ENCODE results near the gene ST3GAL2.

Gene ST3GAL2

GRCh38 chr16:70433458-70434103, 5.3 kb downstream of the ST3GAL2 start:
- Histone ChIP-seq H3K9me3 (ENCODE audit: insufficient read depth, low read length, severe bottlenecking) (no peaks in the 10 kb centered on the region), H3K27ac (ENCODE audit: low read length) (no peak overlapping the region), H4K20me1 (ENCODE audit: insufficient read depth, low read length) (peaks cover 24% of the 10 kb centered on the region; the same call in 1 of the 2 replicates), H3K79me2 (ENCODE audit: insufficient read depth, low read length) (peaks cover 84% of the 10 kb centered on the region), H3K4me3 (ENCODE audit: low read depth in 1 of 2, low read length in 2 of 2) (no peak overlapping the region), H3K4me2 (ENCODE audit: insufficient read depth, low read length) (no peak overlapping the region), H2AFZ (ENCODE audit: low read depth, low read length) (no peak overlapping the region), H3K27me3 (ENCODE audit: insufficient read depth, low read length, poor library complexity) (no peaks in the 10 kb centered on the region), H3K9ac (ENCODE audit: low read depth, low read length) (no peak overlapping the region), H3K36me3 (ENCODE audit: insufficient read depth, low read length) (peaks cover 13% of the 10 kb centered on the region), H3K4me1 (ENCODE audit: insufficient read depth, low read length) (peaks cover 43% of the 10 kb centered on the region)
- TF ChIP-seq CTCF (IDR thresholded peaks at IDR 0.05; ENCODE audit: borderline replicate concordance, extremely low read depth, low read length, poor library complexity, severe bottlenecking) (no peak), EZH2 (IDR thresholded peaks at IDR 0.05; ENCODE audit: borderline replicate concordance, low read depth, low read length, severe bottlenecking) (no peak)
- ATAC-seq (ENCODE audit: insufficient read depth, low read depth) (no peak), DNase-seq (no peak)

- peaks cover 84% of the 10 kb centered on the region for H3K79me2 ChIP-seq (ENCODE audit: insufficient read depth, low read length)
- H3K4me1 ChIP-seq (ENCODE audit: insufficient read depth, low read length) = peaks cover 38% of the 10 kb centered on the region
- H3K9me3 ChIP-seq (ENCODE audit: insufficient read depth, low read length, severe bottlenecking) = no peaks in the 10 kb centered on the region
- H3K4me3 ChIP-seq (ENCODE audit: low read depth in 1 of 2, low read length in 2 of 2) = no peak overlapping the region
- no peaks in the 10 kb centered on the region for H3K27me3 ChIP-seq (ENCODE audit: insufficient read depth, low read length, poor library complexity)
- ATAC-seq (ENCODE audit: insufficient read depth, low read depth) (no peak), DNase-seq (no peak)
- H4K20me1 ChIP-seq (ENCODE audit: insufficient read depth, low read length) = peaks cover 29% of the 10 kb centered on the region
- no peak overlapping the region for H3K9ac ChIP-seq (ENCODE audit: low read depth, low read length)
- H3K4me2 ChIP-seq (ENCODE audit: insufficient read depth, low read length) = no peak overlapping the region
- H3K36me3 ChIP-seq (ENCODE audit: insufficient read depth, low read length) = peaks cover 13% of the 10 kb centered on the region
- H2AFZ ChIP-seq (ENCODE audit: low read depth, low read length) = no peak overlapping the region
- no peak for TF ChIP-seq EZH2 (IDR thresholded peaks at IDR 0.05; ENCODE audit: borderline replicate concordance, low read depth, low read length, severe bottlenecking)
- no peak for TF ChIP-seq CTCF (IDR thresholded peaks at IDR 0.05; ENCODE audit: borderline replicate concordance, extremely low read depth, low read length, poor library complexity, severe bottlenecking)
- H3K27ac ChIP-seq (ENCODE audit: low read length) = no peak overlapping the region
Observed at GRCh38 chr16:70432723-70433457, 6.0 kb downstream of the ST3GAL2 start.

- Histone ChIP-seq H3K36me3 (ENCODE audit: insufficient read depth, low read length) (peaks cover 13% of the 10 kb centered on the region), H3K27me3 (ENCODE audit: insufficient read depth, low read length, poor library complexity) (no peaks in the 10 kb centered on the region), H2AFZ (ENCODE audit: low read depth, low read length) (no peak overlapping the region), H4K20me1 (ENCODE audit: insufficient read depth, low read length) (peaks cover 23% of the 10 kb centered on the region), H3K27ac (ENCODE audit: low read length) (no peak overlapping the region), H3K9ac (ENCODE audit: low read depth, low read length) (no peak overlapping the region), H3K9me3 (ENCODE audit: insufficient read depth, low read length, severe bottlenecking) (no peaks in the 10 kb centered on the region), H3K4me3 (ENCODE audit: low read depth in 1 of 2, low read length in 2 of 2) (no peak overlapping the region), H3K79me2 (ENCODE audit: insufficient read depth, low read length) (peaks cover 83% of the 10 kb centered on the region), H3K4me1 (ENCODE audit: insufficient read depth, low read length) (peaks cover 32% of the 10 kb centered on the region), H3K4me2 (ENCODE audit: insufficient read depth, low read length) (no peak overlapping the region)
- TF ChIP-seq CTCF (IDR thresholded peaks at IDR 0.05; ENCODE audit: borderline replicate concordance, extremely low read depth, low read length, poor library complexity, severe bottlenecking) (no peak), EZH2 (IDR thresholded peaks at IDR 0.05; ENCODE audit: borderline replicate concordance, low read depth, low read length, severe bottlenecking) (no peak)
- ATAC-seq (ENCODE audit: insufficient read depth, low read depth) (no peak), DNase-seq (no peak)
Observed at GRCh38 chr16:70432356-70432722, 6.6 kb downstream of the ST3GAL2 start.

Data from DND-41 (cell line).